Adipose tissue (tissue), 3 donors: Measurements from ENCODE around the gene PPCDC. TPM values are rescaled to one million over a fixed set of nuclear protein-coding genes. Genes with fewer than 3 reads are reported as not detected.
"Not testable (repeated sequence)": the region's sequence is repeated elsewhere in the genome, so short reads cannot be mapped to it uniquely, and the experiment has no call there.

Source experiments
- H3K27ac ChIP-seq: one replicate; pipeline ENCODE4 v1.5.1; 2013; ENCODE audit warnings: low read depth, low read length
- WGBS, 3 donors: extraction: QIAGEN DNeasy Blood & Tissue Kit; methylation state at CpG; one replicate each; pipeline ENCODE4 v1.1.7; 2013; 5-methylcytosine and 5-hydroxymethylcytosine counted together
- polyA plus RNA-seq, 3 donors: library from polyadenylated mRNA; stranded (reverse); fragments of 200-250 nt; gene quantifications; one replicate each; pipeline ENCODE4 v1.2.3, GENCODE V29; 2013
- donor health status: healthy with polysubstance abuse.
- donor health status: Bipolar disorder and iron deficiency.
- donor health status: healthy.

The PPCDC gene
- polyA plus RNA-seq, 3 donors = 11.1 to 25.0 (median 19.1) TPM

DNA sequence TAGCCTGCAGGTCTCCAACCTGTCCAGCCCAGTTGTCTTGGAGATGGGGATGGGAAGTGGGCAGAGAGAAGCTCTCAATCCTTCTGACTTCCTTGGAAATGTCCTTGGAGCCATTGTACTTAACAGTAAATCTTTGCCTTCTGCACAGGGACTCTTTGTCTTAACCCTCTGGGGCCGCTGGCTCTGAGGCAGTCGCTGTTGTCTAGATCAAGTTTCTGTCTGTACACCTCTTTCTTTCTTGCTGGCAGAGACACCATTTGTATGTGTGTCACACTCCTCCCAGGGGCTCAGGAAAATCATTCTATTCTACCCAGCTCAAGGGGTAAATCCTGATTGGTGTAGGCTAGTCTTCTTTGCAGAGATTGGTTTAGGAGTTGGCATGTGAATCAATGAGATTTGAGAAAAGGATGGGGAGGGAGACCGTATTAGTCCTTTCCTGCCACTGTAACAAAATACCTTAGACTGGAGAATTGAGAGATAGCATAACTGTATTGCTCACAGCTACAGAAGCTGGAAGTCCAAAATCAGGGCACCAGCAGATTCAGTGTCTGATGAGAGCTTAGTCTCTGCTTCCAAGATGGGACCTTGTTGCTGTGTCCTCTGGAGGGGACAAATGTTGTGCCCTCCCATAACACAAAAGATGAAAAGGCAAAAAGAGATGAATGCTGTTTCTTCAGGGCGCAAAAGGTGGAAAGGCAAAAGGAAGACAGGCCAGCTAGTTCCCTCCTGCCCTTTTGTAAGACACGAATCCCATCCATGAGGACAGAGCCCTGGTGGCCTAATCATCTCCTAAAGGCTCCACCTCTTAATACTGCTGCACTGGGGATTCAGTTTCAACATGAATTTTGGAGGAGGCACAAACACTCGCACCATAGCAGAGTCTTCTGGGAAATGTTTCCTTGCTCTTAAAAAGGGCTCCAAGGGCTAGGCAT, 66.3 kb downstream of the PPCDC start:
- 74 to 85% (median 78%) methylated on average over 6 of the region's 6 CpGs for WGBS, 3 donors
- no peak overlapping the region for H3K27ac ChIP-seq

DNA sequence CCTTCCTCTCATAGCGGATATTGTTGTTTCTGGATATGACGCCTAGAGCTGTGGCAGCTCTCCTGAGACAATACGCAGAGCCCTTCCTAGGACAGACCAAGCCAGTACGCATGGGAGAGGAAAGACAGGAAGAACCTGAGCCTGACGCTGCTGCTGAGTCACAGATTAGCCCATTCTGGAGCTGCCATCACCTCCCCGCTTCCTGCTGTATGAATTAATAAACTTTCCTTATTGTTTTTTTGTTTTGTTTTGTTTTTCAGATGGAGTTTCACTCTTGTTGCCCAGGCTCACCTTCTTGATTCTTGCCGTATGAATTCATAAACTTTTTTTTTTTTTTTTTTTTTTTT, 67.0 kb downstream of the PPCDC start:
- WGBS, 3 donors = 26 to 76% (median 45%) methylated on average over 7 of the region's 7 CpGs
- no peak overlapping the region for H3K27ac ChIP-seq

DNA sequence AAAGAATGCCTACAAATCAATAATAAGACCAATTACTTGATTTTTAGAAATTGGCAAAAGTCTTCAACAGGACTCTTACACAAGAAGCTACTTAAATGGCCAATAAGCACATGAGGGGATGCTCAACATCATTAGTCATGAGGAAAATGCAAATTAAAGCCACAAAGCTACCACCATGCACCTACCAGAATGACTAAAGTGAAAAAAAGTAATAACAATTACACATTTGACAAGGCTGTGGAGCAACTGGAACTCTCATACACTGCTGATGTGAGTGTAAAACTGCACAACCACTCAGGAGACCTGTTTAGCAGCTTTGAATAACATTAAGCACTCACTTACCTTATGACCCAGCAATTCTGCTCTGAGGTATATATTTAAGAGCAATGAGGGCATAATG, 68.4 kb downstream of the PPCDC start:
- no peak overlapping the region for H3K27ac ChIP-seq

DNA sequence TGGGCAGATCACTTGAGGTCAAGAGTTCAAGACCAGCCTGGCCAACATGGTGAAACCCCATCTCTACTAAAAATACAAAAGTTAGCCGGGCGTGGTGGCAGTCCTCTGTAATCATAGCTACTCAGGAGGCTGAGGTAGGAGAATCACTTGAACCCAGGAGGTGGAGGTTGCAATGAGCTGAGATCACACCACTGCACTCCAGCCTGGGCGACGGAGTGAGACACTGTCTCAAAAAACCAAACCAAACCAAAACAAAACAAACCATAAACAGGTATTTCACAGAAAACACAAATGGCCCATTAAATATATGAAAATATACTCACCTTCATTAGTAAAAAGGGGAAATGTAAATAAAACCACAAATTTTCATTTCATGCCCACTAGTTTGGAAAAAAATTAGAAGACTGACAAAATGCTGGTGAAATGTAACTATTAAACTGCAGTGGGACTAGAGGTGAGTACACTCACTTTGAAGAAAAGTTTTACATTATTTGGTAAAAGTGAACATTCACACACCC, 71.6 kb downstream of the PPCDC start:
- 91 to 98% (median 93%) methylated on average over 4 of the region's 4 CpGs for WGBS, 3 donors
- not testable (repeated sequence) for H3K27ac ChIP-seq

DNA sequence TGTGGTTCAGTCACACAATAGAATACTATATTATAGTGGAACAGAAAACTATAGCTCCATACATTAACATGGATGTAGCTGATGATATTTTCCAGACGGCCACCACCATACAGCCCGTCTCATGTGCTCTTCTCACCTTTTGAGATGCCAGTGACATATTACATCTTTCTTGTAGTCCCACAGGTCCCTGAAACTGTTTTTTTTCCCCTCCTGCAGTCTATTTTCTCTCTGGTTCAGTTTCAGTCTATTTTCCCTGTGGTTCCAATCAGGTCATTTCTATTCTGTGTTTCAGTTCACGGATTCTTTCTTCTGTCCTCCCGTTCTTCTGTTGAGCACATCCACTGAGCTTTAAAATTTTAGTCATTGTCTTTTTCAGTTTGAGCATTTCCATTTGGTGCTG, 72.2 kb downstream of the PPCDC start:
- WGBS, 3 donors = 82 to 83% (median 82%) methylated on average over 4 of the region's 4 CpGs
- H3K27ac ChIP-seq = no peak overlapping the region

DNA sequence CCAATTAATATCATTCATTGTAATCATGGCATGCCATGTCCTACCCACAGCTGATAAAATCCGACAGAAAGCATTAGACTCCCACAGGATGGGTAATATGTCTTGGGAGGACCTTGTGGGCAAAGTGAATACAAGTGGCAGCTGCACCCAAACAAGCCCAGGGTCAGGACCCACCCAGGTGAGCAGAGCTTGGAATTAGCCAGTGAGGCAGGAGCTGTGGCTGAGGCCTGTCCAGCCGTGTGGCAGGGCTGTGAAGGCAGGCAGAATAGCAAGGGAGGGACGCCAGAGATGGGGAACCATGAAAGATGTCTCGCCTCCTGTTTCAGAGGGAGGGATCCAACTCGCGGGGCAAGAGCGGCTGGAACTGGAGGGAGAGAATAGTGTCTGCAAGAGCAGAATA, 74.5 kb downstream of the PPCDC start:
- no peak overlapping the region for H3K27ac ChIP-seq
- 82 to 87% (median 85%) methylated on average over 7 of the region's 7 CpGs for WGBS, 3 donors

DNA sequence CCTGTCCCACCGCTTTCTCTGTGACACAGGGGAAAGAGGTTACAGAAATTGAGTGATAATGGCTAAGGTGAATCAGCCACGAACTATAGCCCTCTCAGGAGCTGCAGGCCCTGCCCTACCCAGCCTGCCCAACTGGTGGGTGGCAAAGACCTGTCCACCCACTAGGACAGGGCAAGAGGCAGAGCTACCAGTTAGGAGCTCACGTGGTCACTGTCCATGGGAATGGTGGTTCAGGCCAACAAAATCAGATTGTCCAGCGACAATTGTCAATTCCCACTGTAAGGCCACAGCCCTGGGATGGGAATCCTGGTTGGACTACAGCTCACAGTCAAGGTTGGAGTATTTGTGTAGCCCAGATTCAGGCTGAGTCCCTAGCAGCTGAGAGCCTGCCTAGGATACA, 75.0 kb downstream of the PPCDC start:
- H3K27ac ChIP-seq = no peak overlapping the region
- 93 to 97% (median 95%) methylated on average over 4 of the region's 4 CpGs for WGBS, 3 donors

Other genes starting within 250 kb of the PPCDC start
- 10 to 100 TPM; 13.2 to 33.6 (median 31.7) TPM for gene CSK, start 241.5 kb upstream of the PPCDC start, polyA plus RNA-seq
- under 1 TPM in 1 of 3 donors, not detected in 2; 0.01 TPM for gene LMAN1L, start 210.8 kb upstream of the PPCDC start, polyA plus RNA-seq
- not detected for gene CPLX3, start 197.0 kb upstream of the PPCDC start, polyA plus RNA-seq
- 10 to 100 TPM; 18.1 to 24.7 (median 22.6) TPM for gene ULK3, start 180.4 kb upstream of the PPCDC start, polyA plus RNA-seq
- gene SCAMP2, start 150.2 kb upstream of the PPCDC start, polyA plus RNA-seq = 10 to 100 TPM; 26.3 to 48.1 (median 34.8) TPM
- 10 to 100 TPM; 16.9 to 24.3 (median 24.1) TPM for gene MPI, start 133.5 kb upstream of the PPCDC start, polyA plus RNA-seq
- gene FAM219B, start 116.7 kb upstream of the PPCDC start, polyA plus RNA-seq = 10 to 100 TPM; 20.3 to 65.4 (median 43.0) TPM
- gene COX5A, start 85.5 kb upstream of the PPCDC start, polyA plus RNA-seq = 100 to 1,000 TPM; 192 to 378 (median 239) TPM
- 1 to 10 TPM; 3.4 to 6.3 (median 5.0) TPM for gene RPP25, start 66.8 kb upstream of the PPCDC start, polyA plus RNA-seq
- gene SCAMP5, start 28.0 kb upstream of the PPCDC start, polyA plus RNA-seq = 10 to 100 TPM in 1 of 3 donors, 1 to 10 TPM in 2; 1.5 to 49.1 (median 2.8) TPM
- 10 to 100 TPM in 2 of 3 donors, 1 to 10 TPM in 1; 9.2 to 18.9 (median 11.1) TPM for gene C15orf39, start 178.3 kb downstream of the PPCDC start, polyA plus RNA-seq
- gene GOLGA6C, start 234.7 kb downstream of the PPCDC start, polyA plus RNA-seq = under 1 TPM in 1 of 3 donors, not detected in 2; 0.03 TPM